Measurements from ENCODE around the gene SEPTIN1. TPM values are rescaled to one million over a fixed set of nuclear protein-coding genes. Genes with fewer than 3 reads are reported as not detected.

SEPTIN1 gene
- total and polyA plus RNA-seq, 2 donors (not counting 3 experiments of a cell fraction or from before 2014, with no cell fraction given), result 0.07 to 0.75 TPM

GRCh38 chr16:30374538-30374937, 7.8 kb downstream of the SEPTIN1 start, which contains the start of gene MYL11:
MYL11 (plus strand) TSS chr16:30374802; CDS start chr16:30374858, 56 bp downstream.
- FAIRE-seq (no peak), DNase-seq (ENCODE audit: low read depth, low spot score) (no peak)
- Histone ChIP-seq H3K9ac (replicated peaks; ENCODE audit: extremely low read depth, insufficient read depth, low read length) (no peak within 1 kb of the TSS), H3K4me2 (ENCODE audit: insufficient read depth, low read length) (no peak within 1 kb of the TSS), H3K36me3 (ENCODE audit: control insufficient read depth in 2 of 2, extremely low read depth in 1 of 2, insufficient read depth in 2 of 2, low read length in 2 of 2) (no peaks in the 10 kb centered on the region), H3K9me3 (replicated peaks; ENCODE audit: control insufficient read depth, insufficient read depth, low read length) (no peaks in the 10 kb centered on the region), H3K27ac (ENCODE audit: insufficient read depth, low read depth, low read length) (no peak within 1 kb of the TSS), H3K79me2 (ENCODE audit: control insufficient read depth, insufficient read depth, low read length) (peaks cover 4% of the 10 kb centered on the region), H4K20me1 (replicated peaks; ENCODE audit: control insufficient read depth, extremely low read depth, insufficient read depth, low read length) (no peaks in the 10 kb centered on the region), H3K27me3 (ENCODE audit: control insufficient read depth in 2 of 2, insufficient read depth in 2 of 2, low read length in 2 of 2) (no peaks in the 10 kb centered on the region), H3K4me3 (replicated peaks in 1 of 3; ENCODE audit: insufficient read depth in 1 of 3, low read depth in 1 of 3, low read length in 3 of 3) (no peak within 1 kb of the TSS), H2AFZ (ENCODE audit: low read depth, low read length) (no peak within 1 kb of the TSS), H3K4me1 (ENCODE audit: control insufficient read depth, extremely low read depth, insufficient read depth, low read length) (peaks cover 16% of the 10 kb centered on the region), H3K9me1 (replicated peaks; ENCODE audit: control insufficient read depth, extremely low read depth, insufficient read depth, low read length) (no peaks in the 10 kb centered on the region)
- CTCF ChIA-PET, result no interaction called here
- dilution Hi-C loops (cut with MboI; ENCODE audit: extremely low pct_ligation_motif_present, low sequenced_read_pairs), result no loop called here
- POLR2A ChIA-PET, result no interaction called here
- TF ChIP-seq JUN (IDR thresholded peaks at IDR 0.05; ENCODE audit: borderline replicate concordance, insufficient read depth, insufficient read length, low read depth) (no peak), POLR2A (IDR thresholded peaks at IDR 0.05; ENCODE audit: low read depth, low read length) (no peak), EZH2 (IDR thresholded peaks at IDR 0.05; ENCODE audit: borderline replicate concordance, low read depth, low read length, severe bottlenecking) (no peak), MYC (IDR thresholded peaks at IDR 0.05; ENCODE audit: low read depth, low read length) (no peak), MAX (IDR thresholded peaks at IDR 0.05; ENCODE audit: insufficient read depth, insufficient read length) (no peak), CTCF (IDR thresholded peaks at IDR 0.05; ENCODE audit: extremely low read depth in 1 of 2, insufficient read depth in 1 of 2, low read depth in 1 of 2, low read length in 2 of 2) (no peak), POLR2AphosphoS5 (IDR thresholded peaks at IDR 0.05; ENCODE audit: insufficient read depth, low read depth, low read length) (no peak), GATA2 (IDR thresholded peaks at IDR 0.05; ENCODE audit: insufficient read depth, insufficient read length, low read depth, low read length) (no peak), FOS (IDR thresholded peaks at IDR 0.05; ENCODE audit: borderline replicate concordance, insufficient read depth, low read length) (no peak)
- intact Hi-C loops (cut with micrococcal nuclease), result no loop called here
- no TSS peak for BruUV-seq (replicated peaks)

Measured in endothelial cell of umbilical vein (primary cell).